Lower leg skin (tissue), 4 donors: ENCODE measurements around the gene METAP1D. TPM values are rescaled to one million over a fixed set of nuclear protein-coding genes. Genes with fewer than 3 reads are reported as not detected.

Experiments used
- DNase-seq, 2 donors: peaks; one replicate each; pipeline ENCODE4 v3.0.0-alpha.2; 2019; ENCODE audit warnings: low spot score in 2 of 2
- H3K4me3 ChIP-seq: fragments of 200-600 bp; sonication (generic); 2 replicates; pipeline ENCODE4 v1.5.1; 2017; ENCODE audit warnings: mild to moderate bottlenecking, low read depth; ENCODE audit not compliant: poor library complexity, severe bottlenecking
- CTCF ChIP-seq, 3 donors: fragments of 450-650 bp; IDR thresholded peaks; one replicate each; pipeline ENCODE4 v1.5.1; 2016; ENCODE audit warnings: antibody characterized with exemption in 3 of 3, mild to moderate bottlenecking in 3 of 3, moderate library complexity in 2 of 3
- POLR2A ChIP-seq, 2 donors: fragments of 450-650 bp; IDR thresholded peaks; one replicate each; pipeline ENCODE4 v1.6.1; 2016 to 2017; ENCODE audit warnings: antibody characterized with exemption in 2 of 2, mild to moderate bottlenecking in 1 of 2, moderate library complexity in 1 of 2
- WGBS, 2 donors: methylation state at CpG; one replicate each; pipeline ENCODE4 v1.1.5; 2018; 5-methylcytosine and 5-hydroxymethylcytosine counted together
- intact Hi-C: fragments of 100-400 bp; cut with DNase I; formaldehyde crosslinking; loops from one replicate; pipeline ENCODE4 v1.15.0; 2023; ENCODE audit warnings: low total_unique reads
- total RNA-seq, 4 donors: library from RNA; depleted of rRNA; stranded (reverse); fragments of >200 nt; gene quantifications; one replicate each; pipeline ENCODE4 v1.1.0, GENCODE V29; 2016

Gene METAP1D
- total RNA-seq, 4 donors from 2014 or later, result 3.1 to 5.4 (median 4.5) TPM

- 60 to 73% methylated on average over 2 of the region's 2 CpGs for WGBS, 2 donors
- TF ChIP-seq CTCF (IDR thresholded peaks at IDR 0.05) (no peak), POLR2A (IDR thresholded peaks at IDR 0.05) (no peak)
- DNase-seq, result no peak
- no peak overlapping the region for H3K4me3 ChIP-seq
- intact Hi-C loops, result no loop called here
Measured at GRCh38 chr2:172120118-172120517, 120.4 kb downstream of the METAP1D start.

DNA sequence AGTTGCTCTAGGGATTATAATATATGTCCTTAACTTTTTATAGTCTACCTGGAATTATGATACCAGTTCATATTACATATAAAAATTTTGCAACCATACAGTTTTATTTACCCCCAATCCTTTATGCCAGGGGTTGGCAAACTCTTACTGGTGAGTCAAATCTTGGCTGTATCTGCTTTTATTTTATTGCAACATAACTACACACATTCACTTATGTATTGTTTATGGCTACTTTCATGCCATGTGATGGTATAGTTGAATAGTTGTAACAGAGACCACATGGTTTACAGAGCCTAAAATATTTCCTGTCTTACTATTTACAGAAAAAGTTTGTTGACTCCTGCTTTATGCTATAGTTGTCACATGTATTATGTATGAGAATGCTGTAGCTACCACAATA is 128.7 kb downstream of the METAP1D start:
- no peak for DNase-seq
- TF ChIP-seq POLR2A (IDR thresholded peaks at IDR 0.05) (no peak), CTCF (IDR thresholded peaks at IDR 0.05) (no peak)
- intact Hi-C loops, result no loop called here
- no peak overlapping the region for H3K4me3 ChIP-seq

DNA sequence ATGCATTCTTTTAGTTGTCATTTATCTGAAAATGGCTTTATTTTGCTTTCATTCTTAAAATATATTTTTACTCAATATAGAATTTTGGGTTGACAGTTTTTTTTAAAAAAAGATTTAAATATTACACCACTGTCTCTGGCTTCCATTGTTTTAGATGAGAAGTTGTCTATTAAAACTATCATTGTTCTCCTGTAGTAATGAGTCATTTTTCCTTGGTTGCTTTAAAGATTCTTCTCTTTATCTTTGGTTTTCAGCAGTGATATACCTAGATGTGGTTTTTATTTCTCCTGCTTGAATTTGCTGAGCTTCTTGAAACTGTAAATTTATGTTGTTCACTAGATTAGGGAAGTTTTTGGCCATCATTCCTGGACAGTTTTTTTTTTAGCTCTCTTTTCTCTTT is 129.7 kb downstream of the METAP1D start:
- DNase-seq, result no peak
- intact Hi-C loops, result no loop called here
- TF ChIP-seq POLR2A (IDR thresholded peaks at IDR 0.05) (no peak), CTCF (IDR thresholded peaks at IDR 0.05) (no peak)
- no peak overlapping the region for H3K4me3 ChIP-seq

Other genes starting within 250 kb of the METAP1D start
- gene SLC25A12, start 105.7 kb upstream of the METAP1D start, total RNA-seq, result 10 to 100 TPM; 18.1 to 28.1 (median 25.8) TPM
- gene HAT1, start 77.5 kb upstream of the METAP1D start, total RNA-seq, result 10 to 100 TPM; 15.0 to 28.0 (median 22.1) TPM
- gene DLX1, start 85.6 kb downstream of the METAP1D start, total RNA-seq, result 1 to 10 TPM in 2 of 4 donors, under 1 TPM in 2; 0.23 to 1.4 (median 0.79) TPM
- gene DLX2, start 102.9 kb downstream of the METAP1D start, total RNA-seq, result under 1 TPM in 3 of 4 donors, not detected in 1; 0.17 to 0.42 (median 0.19) TPM